Measurements from ENCODE around the gene RMC1.

The RMC1 gene

DNA sequence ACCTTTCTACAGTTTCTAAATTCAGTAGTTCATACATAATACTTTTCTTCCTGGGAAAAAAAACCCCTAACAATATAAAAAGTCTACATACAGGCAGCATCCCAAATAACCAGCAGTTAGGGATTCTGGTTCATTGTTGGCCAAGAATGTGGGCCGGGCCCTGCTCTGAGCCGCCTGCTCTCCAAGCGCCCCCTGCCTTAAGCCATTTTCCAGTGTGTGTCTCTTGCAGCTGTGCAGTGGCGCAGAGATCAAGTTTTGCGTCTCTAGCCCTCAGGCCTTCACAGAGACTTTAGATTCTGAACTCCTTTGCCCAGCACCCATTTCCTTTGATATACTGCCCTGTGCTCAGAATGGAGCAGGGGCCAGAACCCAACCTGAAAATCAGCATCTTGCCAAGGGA, 32.9 kb downstream of the RMC1 start:
- DNase-seq (ENCODE audit: extremely low read depth, low read depth), result no peak
- TF ChIP-seq, protein P1, sequence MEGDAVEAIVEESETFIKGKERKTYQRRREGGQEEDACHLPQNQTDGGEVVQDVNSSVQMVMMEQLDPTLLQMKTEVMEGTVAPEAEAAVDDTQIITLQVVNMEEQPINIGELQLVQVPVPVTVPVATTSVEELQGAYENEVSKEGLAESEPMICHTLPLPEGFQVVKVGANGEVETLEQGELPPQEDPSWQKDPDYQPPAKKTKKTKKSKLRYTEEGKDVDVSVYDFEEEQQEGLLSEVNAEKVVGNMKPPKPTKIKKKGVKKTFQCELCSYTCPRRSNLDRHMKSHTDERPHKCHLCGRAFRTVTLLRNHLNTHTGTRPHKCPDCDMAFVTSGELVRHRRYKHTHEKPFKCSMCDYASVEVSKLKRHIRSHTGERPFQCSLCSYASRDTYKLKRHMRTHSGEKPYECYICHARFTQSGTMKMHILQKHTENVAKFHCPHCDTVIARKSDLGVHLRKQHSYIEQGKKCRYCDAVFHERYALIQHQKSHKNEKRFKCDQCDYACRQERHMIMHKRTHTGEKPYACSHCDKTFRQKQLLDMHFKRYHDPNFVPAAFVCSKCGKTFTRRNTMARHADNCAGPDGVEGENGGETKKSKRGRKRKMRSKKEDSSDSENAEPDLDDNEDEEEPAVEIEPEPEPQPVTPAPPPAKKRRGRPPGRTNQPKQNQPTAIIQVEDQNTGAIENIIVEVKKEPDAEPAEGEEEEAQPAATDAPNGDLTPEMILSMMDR (IDR thresholded peaks at IDR 0.05; ENCODE audit: low read depth, low read length), result no peak

GRCh38 chr18:23537274-23537673, 34.0 kb downstream of the RMC1 start:
- TF ChIP-seq, protein P1 (IDR thresholded peaks at IDR 0.05; ENCODE audit: low read depth, low read length), result no peak
- DNase-seq (ENCODE audit: extremely low read depth, low read depth), result no peak

DNA sequence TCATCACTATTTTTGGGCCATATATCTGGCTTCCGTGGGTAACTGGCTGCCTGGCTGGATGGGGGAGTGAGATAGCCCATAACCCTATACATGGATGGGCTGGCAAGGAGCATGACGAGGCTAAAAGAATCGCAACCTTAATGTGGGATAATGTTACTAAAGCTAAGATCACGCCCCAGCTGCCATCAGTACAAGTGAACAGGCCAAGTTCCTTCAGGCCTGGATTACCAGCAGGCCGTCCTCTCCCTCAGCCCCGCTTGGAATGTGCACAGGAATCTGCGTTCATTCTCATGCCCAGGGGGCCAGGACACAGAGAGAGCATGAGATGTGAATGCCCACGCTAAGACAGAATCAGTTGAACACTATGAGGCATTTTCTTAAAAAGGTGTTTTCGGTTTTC, 34.7 kb downstream of the RMC1 start:
- DNase-seq (ENCODE audit: extremely low read depth, low read depth), result no peak
- TF ChIP-seq, protein P1 (IDR thresholded peaks at IDR 0.05; ENCODE audit: low read depth, low read length), result no peak

GRCh38 chr18:23538870-23539269, 35.6 kb downstream of the RMC1 start:
- TF ChIP-seq, protein P1 (IDR thresholded peaks at IDR 0.05; ENCODE audit: low read depth, low read length), result no peak
- DNase-seq (ENCODE audit: extremely low read depth, low read depth), result no peak

DNA sequence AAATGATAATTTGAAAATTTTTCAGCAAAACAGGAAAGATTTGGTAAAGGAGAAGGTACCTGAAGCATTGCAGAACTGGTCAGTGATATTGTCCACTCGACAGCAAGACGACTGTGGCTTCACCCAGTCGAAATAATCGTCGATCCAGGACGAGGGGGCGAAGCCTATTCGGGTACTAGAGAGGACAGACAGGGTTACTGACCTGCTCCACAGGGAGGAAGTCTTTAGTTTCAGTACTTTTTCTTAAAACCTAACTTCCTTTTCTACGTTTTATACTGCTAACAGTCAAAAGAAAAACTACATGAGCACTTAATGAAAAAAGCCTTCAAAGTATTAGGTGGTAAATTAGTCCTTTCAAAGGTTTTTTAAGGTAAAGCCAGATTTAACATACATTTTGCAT, 36.0 kb downstream of the RMC1 start:
- TF ChIP-seq, protein P1 (IDR thresholded peaks at IDR 0.05; ENCODE audit: low read depth, low read length), result no peak
- DNase-seq (ENCODE audit: extremely low read depth, low read depth), result no peak

- no peak for DNase-seq (ENCODE audit: extremely low read depth, low read depth)
- TF ChIP-seq, protein P1 (IDR thresholded peaks at IDR 0.05; ENCODE audit: low read depth, low read length), result no peak
Measured at GRCh38 chr18:23539911-23540525, 36.7 kb downstream of the RMC1 start.

DNA sequence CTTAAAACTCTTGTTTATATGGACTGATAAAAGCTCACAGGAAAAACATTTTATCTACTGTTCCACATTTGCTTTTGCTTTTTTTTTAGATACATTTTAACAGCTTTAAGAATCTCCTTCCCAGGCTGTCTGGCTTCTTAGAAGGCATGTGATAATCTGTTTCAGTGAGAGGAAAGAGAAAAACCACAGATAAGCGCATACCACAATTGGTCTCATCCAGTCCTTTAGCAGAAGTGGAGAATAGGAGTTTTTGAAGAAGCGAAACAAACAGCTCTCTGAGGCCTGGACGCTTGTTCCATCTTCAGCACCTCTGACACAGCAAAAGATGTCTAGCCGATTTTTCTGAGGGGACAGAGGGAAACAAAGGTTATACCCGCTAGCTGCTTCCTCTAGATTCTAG, 37.6 kb downstream of the RMC1 start:
- DNase-seq (ENCODE audit: extremely low read depth, low read depth), result no peak
- TF ChIP-seq, protein P1 (IDR thresholded peaks at IDR 0.05; ENCODE audit: low read depth, low read length), result no peak

Measured in AG09319 (cell line).